ENCODE results near the gene MYF6.

Gene MYF6

DNA sequence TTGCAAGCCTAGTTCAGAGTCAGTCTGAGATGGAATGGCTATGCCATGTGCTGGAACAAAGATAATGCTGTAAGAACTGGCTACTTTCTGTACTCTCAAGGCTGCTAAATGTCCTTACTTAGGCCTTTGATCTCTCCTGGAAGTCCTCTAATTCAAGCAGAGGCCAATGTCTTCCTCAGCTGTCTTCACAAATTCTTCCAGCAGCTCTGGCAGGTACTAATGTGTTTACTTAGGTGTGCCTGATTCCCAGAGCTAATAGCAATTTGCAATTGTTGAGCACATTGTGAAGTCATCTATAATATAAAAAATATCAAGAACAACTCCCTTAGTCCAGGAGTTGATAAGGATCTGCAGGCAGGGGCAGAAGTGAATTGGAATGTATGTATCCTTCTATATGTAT lies 5.4 kb downstream of the MYF6 start:
- H3K4me1 Mint-ChIP-seq (ENCODE audit: low read depth) = no peaks in the 10 kb centered on the region
- no peaks in the 10 kb centered on the region for H3K36me3 Mint-ChIP-seq (ENCODE audit: low read depth)
- no peaks in the 10 kb centered on the region for H3K9me3 Mint-ChIP-seq
- H3K27me3 Mint-ChIP-seq (ENCODE audit: low read depth) = peaks cover 65% of the 10 kb centered on the region
- no peak overlapping the region for H3K4me3 Mint-ChIP-seq
- H3K27ac Mint-ChIP-seq = no peak overlapping the region

DNA sequence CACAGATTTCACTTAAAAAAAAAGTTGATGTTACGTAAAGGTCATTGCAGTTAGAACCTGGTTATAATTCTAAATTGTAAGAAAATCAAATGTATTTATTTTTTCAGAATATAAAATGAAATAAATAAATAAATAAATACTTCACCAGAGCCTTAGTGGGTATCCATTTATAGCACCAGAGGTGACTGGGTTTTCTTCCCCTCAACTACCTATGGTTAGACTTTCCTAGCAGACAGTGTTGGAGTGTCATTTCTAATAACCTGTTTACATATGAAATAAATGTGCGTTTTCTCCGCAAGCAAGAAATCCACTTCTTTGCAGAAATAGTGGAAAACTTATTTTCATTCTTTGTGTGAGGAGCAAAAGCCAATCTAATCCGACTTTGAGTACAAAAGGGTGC lies 6.0 kb downstream of the MYF6 start:
- H3K27me3 Mint-ChIP-seq (ENCODE audit: low read depth) = peaks cover 67% of the 10 kb centered on the region
- no peaks in the 10 kb centered on the region for H3K4me1 Mint-ChIP-seq (ENCODE audit: low read depth)

DNA sequence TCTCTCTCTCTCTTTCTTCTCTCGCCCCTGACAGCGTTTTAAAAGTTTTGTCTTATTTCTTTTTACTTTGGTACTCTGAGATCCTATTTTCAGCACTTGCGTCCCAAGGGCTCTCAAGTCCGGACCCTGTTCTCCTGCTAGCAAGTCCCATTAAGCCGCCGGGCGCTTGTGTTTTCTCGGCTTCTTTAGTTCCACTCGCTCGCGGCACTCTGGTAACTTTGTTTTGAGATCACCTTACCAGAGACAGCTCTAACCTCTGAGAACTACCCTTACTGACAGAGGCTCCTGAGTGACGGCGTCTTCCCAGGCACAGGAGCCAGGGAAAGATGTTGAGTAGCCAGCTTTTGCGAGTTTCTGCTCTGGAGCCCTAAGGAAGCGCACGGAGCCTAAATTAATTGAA lies 6.6 kb downstream of the MYF6 start:
- no peak overlapping the region for H3K4me3 Mint-ChIP-seq
- no peak overlapping the region for H3K27ac Mint-ChIP-seq
- H3K27me3 Mint-ChIP-seq (ENCODE audit: low read depth) = peaks cover 67% of the 10 kb centered on the region
- H3K4me1 Mint-ChIP-seq (ENCODE audit: low read depth) = no peaks in the 10 kb centered on the region
- no peaks in the 10 kb centered on the region for H3K9me3 Mint-ChIP-seq
- no peaks in the 10 kb centered on the region for H3K36me3 Mint-ChIP-seq (ENCODE audit: low read depth)

More for the DNA sequence above, 6.0 kb downstream of the MYF6 start:
- no peaks in the 10 kb centered on the region for H3K36me3 Mint-ChIP-seq (ENCODE audit: low read depth)
- no peak overlapping the region for H3K4me3 Mint-ChIP-seq
- no peaks in the 10 kb centered on the region for H3K9me3 Mint-ChIP-seq
- H3K27ac Mint-ChIP-seq = no peak overlapping the region

DNA sequence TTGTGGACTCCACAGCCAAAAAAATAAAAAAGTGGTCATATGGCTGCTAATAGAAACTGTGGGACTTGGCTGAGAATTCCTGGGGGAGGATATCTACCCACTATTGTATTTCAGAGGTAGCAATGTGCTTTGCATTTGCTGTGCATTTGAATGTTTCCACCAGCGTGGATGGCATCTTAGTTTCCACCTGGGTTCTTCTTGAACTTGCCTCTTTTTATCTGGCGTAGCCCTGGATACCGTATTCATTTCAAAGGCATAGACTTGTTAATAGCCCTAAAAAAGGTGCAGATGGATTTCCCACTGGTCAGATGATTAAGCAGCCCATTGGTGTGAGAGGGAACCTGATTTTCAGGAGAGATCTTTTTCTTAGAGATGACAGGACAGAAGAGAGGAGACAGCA lies 7.4 kb downstream of the MYF6 start:
- Mint-ChIP-seq H3K27ac (no peak overlapping the region), H3K9me3 (no peaks in the 10 kb centered on the region), H3K4me3 (no peak overlapping the region), H3K4me1 (ENCODE audit: low read depth) (no peaks in the 10 kb centered on the region), H3K36me3 (ENCODE audit: low read depth) (no peaks in the 10 kb centered on the region), H3K27me3 (ENCODE audit: low read depth) (peaks cover 61% of the 10 kb centered on the region)

DNA sequence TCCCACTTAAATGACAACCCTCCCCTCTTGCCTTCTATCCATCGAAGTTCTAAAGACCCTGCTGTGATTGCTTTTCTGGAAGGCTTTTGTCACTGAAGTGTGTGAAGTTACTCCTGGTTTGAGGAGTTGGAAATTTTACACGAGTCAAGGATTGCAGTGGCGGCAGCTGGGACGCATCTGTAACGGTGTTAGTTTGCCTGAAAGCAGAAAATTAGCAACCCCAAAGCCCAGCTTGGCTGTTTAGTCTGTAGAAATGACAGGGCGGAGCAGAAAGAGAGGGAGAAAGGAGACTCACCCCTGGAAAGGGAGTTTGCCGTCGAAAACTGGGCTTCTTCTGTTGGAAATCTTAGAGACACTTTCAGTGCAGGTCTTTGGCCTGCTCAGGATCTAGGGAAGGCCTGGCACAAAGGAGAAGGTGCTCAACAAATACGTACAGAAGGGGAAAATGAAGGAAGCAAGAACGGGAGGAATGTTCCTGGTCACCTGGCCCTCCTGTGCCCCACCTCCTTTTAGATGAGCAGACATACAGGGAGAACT lies 8.3 kb downstream of the MYF6 start:
- H3K27ac Mint-ChIP-seq = no peak overlapping the region

DNA sequence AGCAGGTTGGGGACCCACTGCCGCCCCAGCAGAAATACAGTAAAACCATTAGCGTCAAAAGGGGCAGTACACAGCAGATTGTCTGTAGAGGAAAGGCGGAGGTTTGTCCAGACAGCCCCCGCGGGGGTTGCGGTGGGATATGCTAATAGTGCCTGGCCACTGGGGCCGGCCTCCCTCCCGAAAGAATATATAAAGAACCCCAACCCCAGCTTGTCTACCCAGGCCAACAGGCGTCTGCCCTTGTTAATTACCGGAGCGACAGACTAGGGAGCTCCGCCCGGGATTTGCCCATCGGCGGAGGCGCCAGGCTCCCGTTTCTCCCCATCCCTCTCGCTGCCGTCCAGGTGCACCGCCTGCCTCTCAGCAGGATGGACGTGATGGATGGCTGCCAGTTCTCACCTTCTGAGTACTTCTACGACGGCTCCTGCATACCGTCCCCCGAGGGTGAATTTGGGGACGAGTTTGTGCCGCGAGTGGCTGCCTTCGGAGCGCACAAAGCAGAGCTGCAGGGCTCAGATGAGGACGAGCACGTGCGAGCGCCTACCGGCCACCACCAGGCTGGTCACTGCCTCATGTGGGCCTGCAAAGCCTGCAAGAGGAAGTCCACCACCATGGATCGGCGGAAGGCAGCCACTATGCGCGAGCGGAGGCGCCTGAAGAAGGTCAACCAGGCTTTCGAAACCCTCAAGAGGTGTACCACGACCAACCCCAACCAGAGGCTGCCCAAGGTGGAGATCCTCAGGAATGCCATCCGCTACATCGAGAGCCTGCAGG lies 9.4 kb downstream of the MYF6 start, which contains the start of gene MYF5:
Gene MYF5 (plus strand): TSS at position 217 of the 774 bp plus-strand sequence. CDS start 152 bp downstream, at position 369.
- Mint-ChIP-seq H3K27me3 (ENCODE audit: low read depth) (peaks cover 50% of the 10 kb centered on the region), H3K4me3 (no peak within 1 kb of the TSS), H3K27ac (no peak within 1 kb of the TSS), H3K9me3 (no peaks in the 10 kb centered on the region), H3K36me3 (ENCODE audit: low read depth) (no peaks in the 10 kb centered on the region), H3K4me1 (ENCODE audit: low read depth) (no peaks in the 10 kb centered on the region)

More for the DNA sequence above, 8.3 kb downstream of the MYF6 start:
- Mint-ChIP-seq H3K9me3 (no peaks in the 10 kb centered on the region), H3K4me3 (no peak overlapping the region), H3K27me3 (ENCODE audit: low read depth) (peaks cover 52% of the 10 kb centered on the region), H3K36me3 (ENCODE audit: low read depth) (no peaks in the 10 kb centered on the region), H3K4me1 (ENCODE audit: low read depth) (no peaks in the 10 kb centered on the region)

DNA sequence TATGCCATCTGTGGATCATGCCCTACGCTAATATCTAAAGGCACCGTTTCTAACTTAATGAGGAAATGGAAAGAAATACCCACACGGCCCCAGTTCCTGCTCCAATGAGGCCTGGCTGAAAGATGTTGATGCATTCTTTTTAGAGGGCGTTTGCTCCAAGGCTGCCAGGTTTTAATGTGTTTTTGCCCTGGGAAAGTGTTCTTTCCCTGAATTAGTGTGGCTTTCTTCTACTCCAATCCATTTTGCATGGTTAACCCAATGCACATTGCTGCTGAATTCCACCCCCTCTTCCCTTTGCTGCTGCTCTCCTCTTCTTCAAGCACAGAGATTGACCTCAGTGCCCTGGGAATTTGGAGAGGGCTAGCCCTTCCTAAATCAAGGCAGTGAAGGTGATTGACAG lies 10.4 kb downstream of the MYF6 start:
- no peaks in the 10 kb centered on the region for H3K4me1 Mint-ChIP-seq (ENCODE audit: low read depth)
- peaks cover 46% of the 10 kb centered on the region for H3K27me3 Mint-ChIP-seq (ENCODE audit: low read depth)
- no peaks in the 10 kb centered on the region for H3K9me3 Mint-ChIP-seq
- no peak overlapping the region for H3K4me3 Mint-ChIP-seq
- no peaks in the 10 kb centered on the region for H3K36me3 Mint-ChIP-seq (ENCODE audit: low read depth)
- no peak overlapping the region for H3K27ac Mint-ChIP-seq

DNA sequence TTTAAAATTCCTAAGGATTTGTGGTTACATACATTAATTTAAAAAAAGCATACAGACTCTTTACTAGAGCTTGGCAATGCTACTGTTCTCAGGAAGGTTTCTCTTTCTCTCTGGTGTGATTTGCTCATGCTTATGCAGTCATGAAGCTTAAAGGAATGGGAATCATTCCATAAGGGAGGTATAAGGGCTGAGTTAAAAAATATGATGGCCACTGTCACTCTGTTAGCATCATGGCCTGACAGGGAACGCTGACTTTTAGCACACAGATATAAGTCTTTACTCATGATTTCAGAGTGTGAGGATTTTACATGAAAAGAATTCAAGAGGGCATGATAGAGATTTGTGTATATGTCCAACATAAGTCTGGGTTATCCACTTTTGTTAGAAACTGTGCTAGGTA lies 13.1 kb downstream of the MYF6 start:
- Mint-ChIP-seq H3K27me3 (ENCODE audit: low read depth) (peaks cover 24% of the 10 kb centered on the region), H3K27ac (no peak overlapping the region), H3K36me3 (ENCODE audit: low read depth) (no peaks in the 10 kb centered on the region), H3K4me3 (no peak overlapping the region), H3K4me1 (ENCODE audit: low read depth) (no peaks in the 10 kb centered on the region), H3K9me3 (no peaks in the 10 kb centered on the region)

DNA sequence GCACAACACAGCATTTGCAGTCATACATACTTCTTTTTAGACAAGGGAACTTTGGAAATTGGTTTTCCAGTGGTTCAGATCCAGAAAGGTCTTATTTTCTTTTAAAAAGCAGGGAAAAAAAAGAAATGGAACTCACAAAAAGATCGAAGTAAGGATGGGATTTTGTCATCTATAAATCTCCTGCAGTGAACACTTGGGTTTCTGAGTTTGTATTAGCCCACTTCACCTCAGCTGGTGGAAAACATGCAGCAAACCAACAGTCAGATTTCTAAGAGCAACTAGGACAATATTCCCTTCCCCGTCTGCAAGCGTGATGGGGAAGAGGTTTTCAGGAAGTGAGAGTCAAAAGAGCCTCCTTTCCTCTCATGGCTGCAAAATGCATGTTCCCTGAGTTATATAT lies 13.9 kb downstream of the MYF6 start:
- Mint-ChIP-seq H3K27me3 (ENCODE audit: low read depth) (peaks cover 16% of the 10 kb centered on the region), H3K36me3 (ENCODE audit: low read depth) (no peaks in the 10 kb centered on the region), H3K4me1 (ENCODE audit: low read depth) (no peaks in the 10 kb centered on the region), H3K27ac (no peak overlapping the region), H3K4me3 (no peak overlapping the region), H3K9me3 (no peaks in the 10 kb centered on the region)

DNA sequence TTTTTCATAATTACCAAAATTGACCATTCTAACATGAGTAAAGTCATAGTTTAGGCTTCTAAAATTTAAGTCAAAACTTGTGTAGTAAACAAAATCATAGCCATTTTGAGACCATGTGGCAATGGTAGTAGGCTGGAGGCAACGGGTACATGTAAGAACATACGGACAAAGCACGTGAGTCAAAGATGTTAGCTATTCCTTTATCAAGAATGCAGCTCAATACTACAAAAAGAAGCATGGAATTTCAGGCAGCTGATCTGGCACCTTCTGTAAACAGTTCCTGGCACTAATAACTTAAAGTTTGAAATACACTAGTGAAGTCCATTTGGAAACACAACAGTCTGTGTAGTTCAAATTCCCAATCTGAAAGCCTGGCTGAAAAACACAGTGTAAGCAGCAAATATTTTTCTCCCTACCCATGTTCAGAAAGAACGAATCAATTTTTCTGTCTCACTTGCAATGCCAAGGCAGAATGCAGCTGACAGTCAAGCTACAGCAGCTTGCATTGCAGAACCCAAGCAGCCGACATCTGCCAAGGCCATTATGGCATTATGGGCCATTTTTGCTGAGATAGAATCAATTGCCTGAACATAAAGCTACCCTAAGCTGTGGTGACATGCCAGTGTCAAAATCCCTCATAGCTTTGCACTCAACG lies 38.5 kb downstream of the MYF6 start:
- H3K27ac Mint-ChIP-seq = no peak overlapping the region
- H3K36me3 Mint-ChIP-seq (ENCODE audit: low read depth) = no peaks in the 10 kb centered on the region
- H3K27me3 Mint-ChIP-seq (ENCODE audit: low read depth) = no peaks in the 10 kb centered on the region
- H3K4me1 Mint-ChIP-seq (ENCODE audit: low read depth) = no peaks in the 10 kb centered on the region
- H3K4me3 Mint-ChIP-seq = no peak overlapping the region
- no peaks in the 10 kb centered on the region for H3K9me3 Mint-ChIP-seq

DNA sequence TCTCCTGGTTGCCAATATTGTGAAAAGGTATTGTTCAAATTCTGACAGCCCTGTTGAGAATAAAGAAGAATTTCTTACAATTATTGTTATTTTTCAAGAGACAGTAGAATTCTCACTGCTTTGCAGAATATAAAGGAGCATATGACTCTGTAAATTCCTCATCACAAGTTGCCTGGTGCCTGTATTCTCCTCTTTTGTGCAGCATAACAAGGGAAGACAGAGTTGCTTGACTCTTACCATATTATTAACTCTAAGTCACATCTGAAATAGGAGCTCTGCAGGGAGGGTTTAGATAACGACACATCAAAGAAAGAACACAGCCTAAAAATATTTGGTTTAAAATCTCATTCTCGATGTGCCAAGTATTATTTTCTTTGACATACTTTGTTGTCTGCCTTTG lies 40.4 kb downstream of the MYF6 start:
- no peak overlapping the region for H3K27ac Mint-ChIP-seq
- no peaks in the 10 kb centered on the region for H3K9me3 Mint-ChIP-seq

DNA sequence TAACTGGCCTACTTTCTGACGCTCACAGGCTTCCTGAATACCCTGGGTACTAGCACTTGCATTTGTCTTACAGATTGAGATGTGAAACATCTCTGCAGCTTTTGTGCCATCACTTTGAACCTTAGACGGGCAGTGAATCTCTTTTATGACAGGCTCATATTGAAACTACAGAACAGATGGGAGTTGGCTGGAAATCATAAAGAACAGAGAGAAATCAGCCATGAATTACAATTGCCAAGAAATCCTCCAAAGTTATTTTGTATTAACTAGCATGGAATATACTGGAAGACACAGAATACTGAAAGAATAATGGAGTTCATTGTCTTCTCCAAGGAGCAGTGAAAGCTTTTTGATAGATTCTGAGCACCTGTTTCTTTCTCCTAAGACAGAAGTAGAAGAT lies 42.0 kb downstream of the MYF6 start:
- Mint-ChIP-seq H3K4me3 (no peak overlapping the region), H3K9me3 (no peaks in the 10 kb centered on the region)

More for the DNA sequence above, 40.4 kb downstream of the MYF6 start:
- Mint-ChIP-seq H3K4me3 (no peak overlapping the region), H3K27me3 (ENCODE audit: low read depth) (no peaks in the 10 kb centered on the region), H3K4me1 (ENCODE audit: low read depth) (no peaks in the 10 kb centered on the region), H3K36me3 (ENCODE audit: low read depth) (no peaks in the 10 kb centered on the region)

DNA sequence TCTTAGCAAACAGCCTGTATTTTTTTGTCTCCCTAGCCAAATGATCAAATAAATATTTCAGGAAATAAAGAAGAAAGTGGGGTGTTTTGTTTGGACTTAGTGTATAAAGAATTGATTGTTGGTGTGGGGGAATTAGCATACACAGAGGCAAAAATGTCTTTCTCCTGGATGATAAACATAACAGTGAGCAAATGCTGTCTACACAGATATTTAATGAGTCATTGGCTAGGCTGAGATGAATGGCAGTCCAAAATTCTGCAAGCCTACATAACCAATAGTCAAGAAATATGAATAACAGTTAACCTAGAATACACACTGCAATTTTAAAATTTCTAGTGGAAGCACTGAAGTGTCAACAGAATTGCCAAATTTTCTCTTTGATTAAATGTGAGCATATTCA lies 45.0 kb downstream of the MYF6 start:
- H3K4me3 Mint-ChIP-seq = no peak overlapping the region
- no peaks in the 10 kb centered on the region for H3K9me3 Mint-ChIP-seq
- no peaks in the 10 kb centered on the region for H3K36me3 Mint-ChIP-seq (ENCODE audit: low read depth)
- no peaks in the 10 kb centered on the region for H3K4me1 Mint-ChIP-seq (ENCODE audit: low read depth)
- no peak overlapping the region for H3K27ac Mint-ChIP-seq
- H3K27me3 Mint-ChIP-seq (ENCODE audit: low read depth) = no peaks in the 10 kb centered on the region

More for the DNA sequence above, 42.0 kb downstream of the MYF6 start:
- H3K27me3 Mint-ChIP-seq (ENCODE audit: low read depth) = no peaks in the 10 kb centered on the region
- no peak overlapping the region for H3K27ac Mint-ChIP-seq
- H3K4me1 Mint-ChIP-seq (ENCODE audit: low read depth) = no peaks in the 10 kb centered on the region
- no peaks in the 10 kb centered on the region for H3K36me3 Mint-ChIP-seq (ENCODE audit: low read depth)

DNA sequence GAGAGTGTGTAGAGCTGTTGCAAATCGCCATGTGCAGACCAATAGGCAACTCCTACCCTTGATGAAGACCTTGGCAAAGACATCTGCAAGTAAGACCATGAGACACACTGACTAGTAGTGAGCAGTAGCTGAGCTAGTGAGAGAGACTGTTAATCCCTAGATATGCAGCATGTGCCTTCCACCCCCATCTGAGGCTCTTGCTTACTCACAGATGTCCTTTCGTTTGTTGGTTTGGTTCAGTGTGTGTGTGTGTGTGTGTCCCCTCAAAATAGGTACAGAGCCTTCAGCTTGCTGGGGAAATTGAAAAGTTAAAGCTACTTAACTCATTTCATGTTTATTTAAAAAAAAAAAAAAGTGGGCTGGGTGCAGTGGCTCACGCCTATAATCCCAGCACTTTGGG lies 46.8 kb downstream of the MYF6 start:
- H3K4me1 Mint-ChIP-seq (ENCODE audit: low read depth) = no peaks in the 10 kb centered on the region
- no peak overlapping the region for H3K4me3 Mint-ChIP-seq
- H3K36me3 Mint-ChIP-seq (ENCODE audit: low read depth) = no peaks in the 10 kb centered on the region
- no peaks in the 10 kb centered on the region for H3K27me3 Mint-ChIP-seq (ENCODE audit: low read depth)
- no peaks in the 10 kb centered on the region for H3K9me3 Mint-ChIP-seq
- no peak overlapping the region for H3K27ac Mint-ChIP-seq

DNA sequence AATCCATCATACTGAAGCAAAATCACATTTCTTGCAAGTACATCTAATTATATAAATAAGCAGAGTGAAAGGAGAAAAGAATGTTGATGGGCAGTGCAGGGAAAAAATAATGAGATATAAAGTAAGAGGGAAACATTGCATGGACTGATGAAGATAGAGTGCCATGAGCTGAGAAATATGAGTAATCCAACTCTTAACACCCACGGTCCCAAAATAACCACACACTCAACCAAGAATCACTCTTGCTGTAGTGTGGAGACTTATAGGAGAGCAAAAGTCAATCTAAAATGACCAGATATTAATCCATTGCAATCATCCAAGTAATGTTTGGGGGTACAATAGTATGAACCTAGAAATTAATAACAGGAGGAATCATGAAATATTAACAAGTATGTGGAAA lies 49.4 kb downstream of the MYF6 start:
- no peaks in the 10 kb centered on the region for H3K27me3 Mint-ChIP-seq (ENCODE audit: low read depth)

More for the DNA sequence above, 49.4 kb downstream of the MYF6 start:
- H3K4me3 Mint-ChIP-seq = no peak overlapping the region
- no peaks in the 10 kb centered on the region for H3K36me3 Mint-ChIP-seq (ENCODE audit: low read depth)
- H3K27ac Mint-ChIP-seq = no peak overlapping the region
- H3K9me3 Mint-ChIP-seq = no peaks in the 10 kb centered on the region
- H3K4me1 Mint-ChIP-seq (ENCODE audit: low read depth) = no peaks in the 10 kb centered on the region

Data from T-helper 1 cell treated with Interleukin-12 subunit alpha and Interleukin-12 subunit beta and Interleukin-4 antibody, amounts not matched to agents 30 μg/mL and 1 μg/mL, for 36 hours (primary cell).